RKO (cell line): ENCODE data around the gene PLGRKT.
A peak's percentile ranks its signal among the peaks of the same experiment; 100 is the strongest.
"Not testable (repeated sequence)": the region's sequence is repeated elsewhere in the genome, so short reads cannot be mapped to it uniquely, and the experiment has no call there.

Source experiments
- DNase-seq: peaks from one replicate; pipeline ENCODE4 v3.0.0-alpha.2; 2016; ENCODE audit warnings: low spot score

PLGRKT gene

DNA sequence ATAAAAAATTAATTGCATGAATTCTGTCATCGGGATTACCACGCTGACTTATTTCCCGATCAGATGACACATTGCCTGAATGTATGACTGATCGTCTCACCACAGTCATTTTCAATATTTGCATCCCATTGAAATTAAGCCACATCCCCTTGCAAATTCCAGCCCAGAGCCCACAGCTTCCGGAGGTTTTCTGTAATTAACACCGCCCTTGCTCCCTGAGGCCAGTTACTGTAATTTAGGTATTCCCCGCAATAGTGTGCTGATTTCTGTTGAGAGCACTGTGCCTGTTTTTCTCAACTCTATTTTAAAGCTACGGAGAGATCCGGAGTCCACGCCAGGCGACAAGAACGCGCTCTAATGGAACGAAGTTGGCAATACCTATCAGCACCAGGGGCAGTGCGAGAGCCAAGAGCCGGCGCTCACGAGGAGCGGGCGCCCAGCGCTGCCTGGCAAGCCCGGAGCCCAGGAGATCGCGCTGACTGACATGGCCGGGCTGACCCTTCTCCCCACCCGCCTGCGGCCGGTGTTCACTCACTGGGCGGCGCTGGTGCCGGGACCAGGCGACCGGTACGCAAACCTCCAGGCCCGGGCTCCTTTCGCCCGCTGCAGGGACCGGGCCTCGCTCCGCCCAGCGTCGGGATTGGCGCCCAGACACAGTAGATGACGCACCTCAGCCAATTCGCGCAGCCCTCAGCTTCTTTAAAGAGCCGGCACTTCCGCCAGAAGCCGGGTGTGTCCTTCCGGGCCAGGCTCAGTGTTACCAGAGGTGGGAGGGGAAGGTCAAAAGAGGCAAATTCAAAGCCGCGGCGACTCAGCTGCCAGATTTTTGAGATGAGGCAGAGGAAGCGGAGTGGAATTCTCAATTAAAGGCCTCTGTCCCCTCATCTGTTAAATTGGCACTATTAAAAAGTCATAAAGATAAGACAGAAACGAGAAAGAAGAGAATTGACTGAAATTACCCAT is at the start of gene PLGRKT:
Gene PLGRKT (minus strand): TSS at position 672 of the 963 bp plus-strand sequence. CDS start 5,948 bp downstream, outside the sequence.
- DNase-seq: peak; percentile 97

DNA sequence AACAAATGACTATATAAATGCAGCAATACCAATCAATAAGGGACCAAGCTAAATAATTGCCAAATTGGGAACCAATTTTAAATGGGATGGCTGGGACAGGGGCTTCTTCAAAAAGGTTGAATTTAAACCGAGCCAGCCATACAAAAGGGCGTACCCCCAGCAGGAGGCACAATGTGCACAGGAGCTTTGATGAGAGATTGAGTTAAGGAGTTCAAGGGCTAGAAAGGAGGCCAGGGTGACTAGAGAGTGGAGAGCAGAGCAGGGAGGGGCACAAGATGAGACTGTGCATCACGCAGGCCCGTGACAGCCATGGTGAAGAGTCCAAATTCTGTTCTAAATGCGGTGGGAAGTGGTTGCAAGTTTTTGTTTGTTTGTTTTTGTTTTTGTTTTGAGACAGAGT is 49.3 kb upstream of the PLGRKT start:
- no peak for DNase-seq

DNA sequence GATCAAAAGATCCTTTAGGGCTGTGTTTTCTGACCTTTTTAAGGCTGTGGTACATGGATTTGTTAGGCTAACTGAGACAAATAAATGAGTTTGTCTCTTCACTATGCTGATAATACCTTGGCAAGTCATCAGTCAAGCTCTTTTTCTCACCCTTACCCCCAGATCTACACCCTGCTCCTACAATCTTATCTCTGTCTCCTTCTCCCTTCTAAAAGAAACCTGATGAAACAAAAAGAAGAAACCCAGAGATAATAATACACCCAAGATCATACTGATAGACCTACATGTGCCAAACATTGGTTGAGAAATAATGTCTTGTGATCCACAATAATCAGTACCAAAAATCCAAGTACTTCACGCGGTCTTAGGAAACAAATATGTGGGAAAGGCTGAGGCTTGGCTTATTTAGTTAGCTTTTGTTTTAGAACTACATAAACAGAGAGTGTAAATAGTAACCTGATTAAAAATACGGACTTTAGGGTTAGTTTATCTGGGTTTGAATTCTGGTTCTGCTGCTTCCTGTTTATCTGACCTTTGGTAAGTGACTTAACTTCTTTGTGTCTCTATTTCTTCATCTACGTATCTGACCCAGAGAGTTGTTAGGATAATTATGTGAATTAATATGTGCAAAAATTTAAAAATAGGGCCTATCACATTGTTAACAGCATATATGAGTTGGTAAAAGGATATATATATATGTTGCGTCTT is 47.8 kb upstream of the PLGRKT start:
- no peak for DNase-seq

DNA sequence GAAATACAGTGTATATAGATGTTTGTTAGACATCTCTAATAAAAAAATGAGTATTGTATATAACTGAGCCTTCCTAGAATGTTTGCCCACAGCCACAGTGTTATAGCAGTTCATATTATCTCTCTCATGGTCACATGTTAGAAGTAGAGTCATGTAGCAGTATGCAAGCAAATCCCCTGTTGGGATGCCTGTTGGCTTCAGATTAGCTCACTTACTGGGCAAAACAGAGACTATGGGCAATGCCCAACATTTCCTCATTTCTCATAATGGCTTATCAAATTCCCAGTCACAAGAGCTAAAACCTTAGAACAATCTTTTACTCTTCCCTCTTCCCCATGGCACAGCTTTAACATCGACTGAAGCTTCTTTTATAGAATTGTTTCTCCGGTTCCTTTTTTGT is 45.6 kb upstream of the PLGRKT start:
- no peak for DNase-seq

GRCh38 chr9:5482194-5482593 is 44.5 kb upstream of the PLGRKT start:
- no peak for DNase-seq

- peak; percentile 49 for DNase-seq
Measured at GRCh38 chr9:5481322-5482040, 43.8 kb upstream of the PLGRKT start.

GRCh38 chr9:5480919-5481318 is 43.2 kb upstream of the PLGRKT start:
- no peak for DNase-seq

DNA sequence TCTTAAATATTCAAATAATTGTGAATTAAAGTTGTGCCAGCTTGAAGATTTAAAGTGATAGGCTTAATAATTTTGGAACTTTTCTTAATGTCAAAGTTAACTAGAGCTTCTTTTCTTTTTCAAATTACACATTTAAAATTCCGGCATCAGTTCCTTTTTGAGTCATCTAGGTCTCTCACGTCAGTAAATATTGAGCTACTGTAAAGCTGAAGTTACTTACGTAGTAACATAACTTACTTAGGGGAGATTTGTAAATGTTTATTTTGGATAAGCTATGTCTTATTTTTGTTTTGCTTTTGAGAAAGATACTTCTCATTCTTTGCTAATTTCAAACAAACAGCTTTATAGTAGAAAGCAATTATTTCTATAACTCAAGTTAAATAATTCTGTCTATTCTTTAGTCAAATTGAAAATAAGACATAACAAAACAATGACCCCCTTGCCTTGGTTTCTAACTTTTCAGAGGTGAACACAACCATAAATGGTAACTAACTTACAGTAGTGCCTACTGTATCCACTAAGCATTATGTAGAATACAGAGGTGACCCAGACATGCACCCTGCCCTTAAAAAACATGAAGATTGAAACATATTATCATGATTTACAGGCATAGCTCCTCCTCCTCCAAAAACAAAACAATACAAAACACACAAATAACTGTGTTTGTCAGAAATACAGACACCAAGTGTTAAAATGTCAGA is 42.4 kb upstream of the PLGRKT start:
- DNase-seq: no peak

DNA sequence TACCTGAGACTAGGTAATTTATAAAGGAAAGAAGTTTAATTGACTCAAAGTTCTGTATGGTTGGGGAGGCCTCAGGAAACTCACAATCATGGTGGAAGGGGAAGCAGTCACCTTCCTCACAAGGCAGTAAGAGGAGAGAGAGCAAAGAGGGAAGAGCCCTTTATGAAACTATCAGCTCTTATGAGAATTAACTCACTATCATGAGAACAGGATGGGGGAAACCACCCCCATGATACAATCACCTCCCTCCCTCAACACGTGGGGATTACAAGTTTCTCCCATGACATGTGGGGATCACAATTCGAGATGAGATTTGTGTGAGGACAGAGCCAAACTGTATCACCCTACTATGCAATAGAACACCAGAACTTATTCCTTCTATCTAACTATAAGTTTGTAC is 40.5 kb upstream of the PLGRKT start:
- DNase-seq: no peak

- not testable (repeated sequence) for DNase-seq
Measured at GRCh38 chr9:5475611-5476010, 37.9 kb upstream of the PLGRKT start.

DNA sequence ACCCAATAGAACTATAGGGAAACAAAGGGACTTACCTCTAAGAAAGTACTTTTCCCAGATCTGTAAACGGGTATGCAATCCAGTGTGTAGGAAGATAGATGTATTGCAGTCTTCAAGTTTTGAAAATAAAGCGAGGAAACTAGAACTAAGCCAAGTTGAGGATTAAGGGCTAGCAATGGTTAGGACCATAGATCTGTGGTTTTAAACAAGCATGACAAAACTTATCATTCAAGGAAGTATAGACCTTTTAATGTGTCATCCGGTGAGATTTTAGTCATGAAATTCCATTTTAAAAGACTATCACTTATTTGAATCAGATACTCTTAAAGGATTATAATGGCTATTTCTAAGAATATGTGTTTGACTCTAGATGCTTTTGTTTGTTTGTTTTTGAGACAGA is 33.1 kb upstream of the PLGRKT start:
- DNase-seq: peak; percentile 53

DNA sequence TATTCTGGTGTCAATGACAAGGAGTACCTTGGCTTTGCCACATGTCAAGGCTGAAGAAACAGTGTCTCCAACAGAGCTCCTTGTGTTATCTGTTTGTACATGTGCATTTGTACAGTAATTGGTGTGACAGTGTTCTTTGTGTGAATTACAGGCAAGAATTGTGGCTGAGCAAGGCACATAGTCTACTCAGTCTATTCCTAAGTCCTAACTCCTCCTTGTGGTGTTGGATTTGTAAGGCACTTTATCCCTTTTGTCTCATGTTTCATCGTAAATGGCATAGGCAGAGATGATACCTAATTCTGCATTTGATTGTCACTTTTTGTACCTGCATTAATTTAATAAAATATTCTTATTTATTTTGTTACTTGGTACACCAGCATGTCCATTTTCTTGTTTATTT is 32.4 kb upstream of the PLGRKT start:
- peak; percentile 76 for DNase-seq

- DNase-seq: no peak
Measured at GRCh38 chr9:5468850-5469249, 31.1 kb upstream of the PLGRKT start.

DNA sequence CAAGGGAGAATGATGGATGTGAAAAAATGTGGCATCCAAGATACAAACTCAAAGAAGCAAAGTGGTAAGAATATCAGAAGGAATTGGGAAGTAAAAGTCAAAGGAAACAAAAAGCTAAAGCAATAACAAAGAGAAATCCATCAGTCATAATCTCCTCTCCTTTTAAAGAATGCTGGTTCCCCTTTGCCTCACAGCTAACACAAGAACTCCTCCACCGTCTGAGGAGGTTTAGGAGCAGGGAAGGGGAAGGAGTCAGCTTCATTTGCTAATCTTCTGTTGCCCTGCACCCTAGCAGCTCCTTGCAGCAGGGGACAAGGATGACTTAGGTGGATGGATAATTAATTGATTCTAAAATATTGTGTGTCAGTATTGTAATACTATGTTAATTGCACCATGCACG is 29.0 kb upstream of the PLGRKT start:
- DNase-seq: no peak

GRCh38 chr9:5466005-5466404 is 28.3 kb upstream of the PLGRKT start:
- DNase-seq: no peak

DNA sequence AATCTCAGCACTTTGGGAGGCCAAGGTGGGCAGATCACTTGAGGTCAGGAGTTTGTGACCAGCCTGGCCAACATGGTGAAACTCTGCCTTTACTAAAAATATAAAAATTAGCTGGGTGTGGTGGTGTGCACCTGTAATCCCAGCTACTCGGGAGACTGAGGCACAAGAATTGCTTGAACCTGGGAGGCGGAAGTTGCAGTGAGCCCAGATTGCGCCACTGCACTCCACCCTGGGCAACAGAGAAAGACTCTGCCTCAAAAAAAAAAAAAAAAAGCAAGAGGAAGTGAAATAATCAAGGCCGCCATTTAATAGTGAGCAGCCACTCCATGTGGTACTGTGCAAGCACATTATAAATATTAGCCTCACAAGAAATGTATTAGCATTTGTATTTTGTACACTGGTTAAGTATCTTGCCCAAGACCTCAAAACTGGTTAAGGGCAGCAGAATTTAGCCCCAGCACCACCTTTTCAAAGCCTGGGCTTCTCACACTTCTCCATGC is 27.2 kb upstream of the PLGRKT start:
- not testable (repeated sequence) for DNase-seq

GRCh38 chr9:5460157-5460556 is 22.4 kb upstream of the PLGRKT start:
- DNase-seq: peak; percentile 64

GRCh38 chr9:5459289-5459829 is 21.6 kb upstream of the PLGRKT start:
- peak; percentile 94 for DNase-seq

DNA sequence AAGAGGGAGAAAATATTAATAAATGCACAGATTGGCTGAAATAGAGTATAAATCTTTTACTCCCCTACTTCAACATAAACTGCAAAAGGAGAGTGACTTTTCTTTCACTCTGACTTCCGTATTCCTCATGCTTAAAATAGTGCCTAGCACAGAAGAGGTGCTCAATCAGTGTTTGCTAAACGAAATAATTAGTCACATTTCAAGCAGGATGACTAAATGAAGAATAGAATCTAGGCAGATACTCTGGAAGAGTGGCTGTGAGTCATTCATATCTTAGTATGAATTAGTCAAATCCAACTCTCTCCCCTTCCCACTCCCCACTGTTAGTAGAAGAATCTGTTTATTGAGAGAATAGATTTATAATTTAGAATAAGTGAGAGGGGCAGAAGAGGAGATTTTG is 17.5 kb upstream of the PLGRKT start:
- DNase-seq: peak; percentile 99

- peak; percentile 89 for DNase-seq
Measured at GRCh38 chr9:5453673-5454072, 15.9 kb upstream of the PLGRKT start.

GRCh38 chr9:5453004-5453403 is 15.3 kb upstream of the PLGRKT start:
- peak; percentile 91 for DNase-seq

- DNase-seq: peak; percentile 53
Measured at GRCh38 chr9:5452286-5452609, 14.5 kb upstream of the PLGRKT start.
